Coronary artery (tissue), 2 donors: ENCODE data around the gene MAEA.

Experiments used
- DNase-seq: peaks from one replicate; pipeline ENCODE4 v3.0.0-alpha.2; 2017; ENCODE audit warnings: low spot score
- H3K27ac ChIP-seq, 2 donors: fragments of 200-600 bp; sonication (generic); one replicate each; pipeline ENCODE4 v1.5.1; 2016 to 2019
- H3K4me3 ChIP-seq: fragments of 200-600 bp; sonication (generic); 2 replicates; pipeline ENCODE4 v1.5.1; 2016; ENCODE audit warnings: mild to moderate bottlenecking, moderate library complexity
- CTCF ChIP-seq: fragments of 200-600 bp; sonication (generic); IDR thresholded peaks from one replicate; pipeline ENCODE4 v1.5.1; 2019; ENCODE audit warnings: antibody characterized with exemption

The MAEA gene

GRCh38 chr4:1359144-1359501 is 69.4 kb downstream of the MAEA start:
- no peak for DNase-seq
- no peak for TF ChIP-seq CTCF
- H3K4me3 ChIP-seq: no peak overlapping the region
- no peak overlapping the region for H3K27ac ChIP-seq

- Histone ChIP-seq H3K4me3 (no peak overlapping the region), H3K27ac (peak overlapping the region in 1 of 2 donors; percentile 26)
- DNase-seq: no peak
- no peak for TF ChIP-seq CTCF
Measured at GRCh38 chr4:1359976-1360375, 70.3 kb downstream of the MAEA start.

GRCh38 chr4:1360423-1361283 is 71.0 kb downstream of the MAEA start:
- Histone ChIP-seq H3K27ac (peak overlapping the region in 1 of 2 donors; percentile 26), H3K4me3 (no peak overlapping the region)
- DNase-seq: no peak
- TF ChIP-seq CTCF: no peak

GRCh38 chr4:1361431-1361830 is 71.7 kb downstream of the MAEA start:
- no peak for DNase-seq
- Histone ChIP-seq H3K27ac (no peak overlapping the region), H3K4me3 (no peak overlapping the region)
- no peak for TF ChIP-seq CTCF

- Histone ChIP-seq H3K27ac (no peak overlapping the region), H3K4me3 (no peak overlapping the region)
Measured at GRCh38 chr4:1362046-1362445, 72.4 kb downstream of the MAEA start.

GRCh38 chr4:1362521-1362920 is 72.8 kb downstream of the MAEA start:
- TF ChIP-seq CTCF: no peak
- Histone ChIP-seq H3K27ac (no peak overlapping the region), H3K4me3 (no peak overlapping the region)
- no peak for DNase-seq

More at GRCh38 chr4:1362046-1362445, 72.4 kb downstream of the MAEA start:
- no peak for DNase-seq
- no peak for TF ChIP-seq CTCF

- H3K27ac ChIP-seq: no peak overlapping the region
- no peak for TF ChIP-seq CTCF
- no peak for DNase-seq
- H3K4me3 ChIP-seq: no peak overlapping the region
Measured at GRCh38 chr4:1363513-1363912, 73.8 kb downstream of the MAEA start.
